ENCODE results near the gene LEPR. TPM values are rescaled to one million over a fixed set of nuclear protein-coding genes. Genes with fewer than 3 reads are reported as not detected.

The LEPR gene
- total and polyA plus RNA-seq, 2 donors (not counting 3 experiments of a cell fraction or from before 2014, with no cell fraction given) = 11.1 to 18.7 TPM

DNA sequence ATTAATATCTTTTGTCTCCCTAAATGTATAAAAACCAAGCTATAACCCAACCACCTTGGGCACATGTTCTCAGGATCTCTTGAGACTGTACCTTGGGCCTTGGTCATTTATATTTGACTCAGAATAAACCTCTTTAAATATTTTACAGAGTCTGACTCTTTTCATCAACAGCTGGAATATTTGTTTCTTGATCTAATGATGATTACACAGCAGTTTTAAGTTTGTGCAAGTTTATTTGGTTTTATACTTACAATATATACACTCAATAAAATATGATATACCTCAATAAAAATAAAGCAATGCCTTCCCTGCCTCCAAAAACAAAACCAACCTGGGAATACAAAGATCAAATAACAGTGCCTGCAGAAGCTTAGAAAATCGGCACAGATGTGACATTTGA lies 22.0 kb downstream of the LEPR start:
- Histone ChIP-seq H3K4me2 (ENCODE audit: insufficient read depth, low read length) (no peak overlapping the region), H3K4me1 (ENCODE audit: control insufficient read depth, extremely low read depth, insufficient read depth, low read length) (no peaks in the 10 kb centered on the region), H3K4me3 (replicated peaks in 1 of 3; ENCODE audit: insufficient read depth in 1 of 3, low read depth in 1 of 3, low read length in 3 of 3) (no peak overlapping the region), H3K9me1 (replicated peaks; ENCODE audit: control insufficient read depth, extremely low read depth, insufficient read depth, low read length) (no peaks in the 10 kb centered on the region), H4K20me1 (replicated peaks; ENCODE audit: control insufficient read depth, extremely low read depth, insufficient read depth, low read length) (no peaks in the 10 kb centered on the region), H3K9ac (replicated peaks; ENCODE audit: extremely low read depth, insufficient read depth, low read length) (no peak overlapping the region), H2AFZ (ENCODE audit: low read depth, low read length) (no peak overlapping the region), H3K27me3 (ENCODE audit: control insufficient read depth in 2 of 2, insufficient read depth in 2 of 2, low read length in 2 of 2) (no peaks in the 10 kb centered on the region), H3K27ac (ENCODE audit: insufficient read depth, low read depth, low read length) (no peak overlapping the region), H3K79me2 (ENCODE audit: control insufficient read depth, insufficient read depth, low read length) (no peaks in the 10 kb centered on the region), H3K36me3 (ENCODE audit: control insufficient read depth in 2 of 2, extremely low read depth in 1 of 2, insufficient read depth in 2 of 2, low read length in 2 of 2) (no peaks in the 10 kb centered on the region), H3K9me3 (replicated peaks; ENCODE audit: control insufficient read depth, insufficient read depth, low read length) (no peaks in the 10 kb centered on the region)
- POLR2A ChIA-PET = no interaction called here
- BruUV-seq (replicated peaks) = no TSS peak
- TF ChIP-seq FOS (IDR thresholded peaks at IDR 0.05; ENCODE audit: borderline replicate concordance, insufficient read depth, low read length) (no peak), EZH2 (IDR thresholded peaks at IDR 0.05; ENCODE audit: borderline replicate concordance, low read depth, low read length, severe bottlenecking) (no peak), JUN (IDR thresholded peaks at IDR 0.05; ENCODE audit: borderline replicate concordance, insufficient read depth, insufficient read length, low read depth) (no peak), GATA2 (IDR thresholded peaks at IDR 0.05; ENCODE audit: insufficient read depth, insufficient read length, low read depth, low read length) (no peak), POLR2A (IDR thresholded peaks at IDR 0.05; ENCODE audit: low read depth, low read length) (no peak), POLR2AphosphoS5 (IDR thresholded peaks at IDR 0.05; ENCODE audit: insufficient read depth, low read depth, low read length) (no peak), MYC (IDR thresholded peaks at IDR 0.05; ENCODE audit: low read depth, low read length) (no peak)
- TF ChIP-seq, protein P1, sequence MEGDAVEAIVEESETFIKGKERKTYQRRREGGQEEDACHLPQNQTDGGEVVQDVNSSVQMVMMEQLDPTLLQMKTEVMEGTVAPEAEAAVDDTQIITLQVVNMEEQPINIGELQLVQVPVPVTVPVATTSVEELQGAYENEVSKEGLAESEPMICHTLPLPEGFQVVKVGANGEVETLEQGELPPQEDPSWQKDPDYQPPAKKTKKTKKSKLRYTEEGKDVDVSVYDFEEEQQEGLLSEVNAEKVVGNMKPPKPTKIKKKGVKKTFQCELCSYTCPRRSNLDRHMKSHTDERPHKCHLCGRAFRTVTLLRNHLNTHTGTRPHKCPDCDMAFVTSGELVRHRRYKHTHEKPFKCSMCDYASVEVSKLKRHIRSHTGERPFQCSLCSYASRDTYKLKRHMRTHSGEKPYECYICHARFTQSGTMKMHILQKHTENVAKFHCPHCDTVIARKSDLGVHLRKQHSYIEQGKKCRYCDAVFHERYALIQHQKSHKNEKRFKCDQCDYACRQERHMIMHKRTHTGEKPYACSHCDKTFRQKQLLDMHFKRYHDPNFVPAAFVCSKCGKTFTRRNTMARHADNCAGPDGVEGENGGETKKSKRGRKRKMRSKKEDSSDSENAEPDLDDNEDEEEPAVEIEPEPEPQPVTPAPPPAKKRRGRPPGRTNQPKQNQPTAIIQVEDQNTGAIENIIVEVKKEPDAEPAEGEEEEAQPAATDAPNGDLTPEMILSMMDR (IDR thresholded peaks at IDR 0.05; ENCODE audit: extremely low read depth in 1 of 2, insufficient read depth in 1 of 2, low read depth in 1 of 2, low read length in 2 of 2) = no peak
- TF ChIP-seq, protein P2, sequence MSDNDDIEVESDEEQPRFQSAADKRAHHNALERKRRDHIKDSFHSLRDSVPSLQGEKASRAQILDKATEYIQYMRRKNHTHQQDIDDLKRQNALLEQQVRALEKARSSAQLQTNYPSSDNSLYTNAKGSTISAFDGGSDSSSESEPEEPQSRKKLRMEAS (IDR thresholded peaks at IDR 0.05; ENCODE audit: insufficient read depth, insufficient read length) = no peak
- intact Hi-C loops (cut with micrococcal nuclease) = no loop called here
- CTCF ChIA-PET = no interaction called here
- no peak for DNase-seq (ENCODE audit: low read depth, low spot score)
- no peak for FAIRE-seq
- dilution Hi-C loops (cut with MboI; ENCODE audit: extremely low pct_ligation_motif_present, low sequenced_read_pairs) = no loop called here
